HL-60 (cell line): ENCODE data around the gene FAAP20.

Experiments used
- DNase-seq, 2 experiments: peaks; one replicate each; pipeline ENCODE4 v3.0.0-alpha.2; 2010 to 2020; ENCODE audit warnings: low read depth in 1 of 2, low spot score in 1 of 2
- H3K27ac ChIP-seq: fragments of 250-450 bp; sonication (Bioruptor Pico); replicated peaks from 2 replicates; pipeline ENCODE4 v1.5.1; 2020; ENCODE audit warnings: mild to moderate bottlenecking, moderate library complexity
- H3K27me3 ChIP-seq: fragments of 250-450 bp; sonication (Bioruptor Pico); 2 replicates; pipeline ENCODE4 v1.5.1; 2021; ENCODE audit warnings: mild to moderate bottlenecking, moderate library complexity; ENCODE audit not compliant: insufficient read depth, poor library complexity, severe bottlenecking
- H3K4me3 ChIP-seq: replicated peaks from 2 replicates; pipeline ENCODE4 v1.5.1; 2011; ENCODE audit warnings: mild to moderate bottlenecking, control low read depth, low read length; ENCODE audit not compliant: insufficient read depth
- GABPA ChIP-seq: IDR thresholded peaks from 2 replicates; pipeline ENCODE4 v1.6.1; 2012; ENCODE audit warnings: low read depth
- POLR2AphosphoS5 ChIP-seq: IDR thresholded peaks from 2 replicates; pipeline ENCODE4 v1.6.1; 2012; ENCODE audit warnings: low read depth
- SPI1 ChIP-seq: IDR thresholded peaks from 2 replicates; pipeline ENCODE4 v1.6.1; 2012; ENCODE audit warnings: low read depth, mild to moderate bottlenecking, borderline replicate concordance
- TF ChIP-seq, protein P1 (sequence below): IDR thresholded peaks from 2 replicates; pipeline ENCODE4 v1.6.1; 2012; ENCODE audit warnings: low read depth; ENCODE audit not compliant: insufficient replicate concordance
- TF ChIP-seq, protein P2 (sequence below): IDR thresholded peaks from one replicate; pipeline ENCODE4 v1.5.1; 2011; ENCODE audit warnings: low read length, control low read depth, inconsistent platforms; ENCODE audit not compliant: insufficient read depth

Gene FAAP20

DNA sequence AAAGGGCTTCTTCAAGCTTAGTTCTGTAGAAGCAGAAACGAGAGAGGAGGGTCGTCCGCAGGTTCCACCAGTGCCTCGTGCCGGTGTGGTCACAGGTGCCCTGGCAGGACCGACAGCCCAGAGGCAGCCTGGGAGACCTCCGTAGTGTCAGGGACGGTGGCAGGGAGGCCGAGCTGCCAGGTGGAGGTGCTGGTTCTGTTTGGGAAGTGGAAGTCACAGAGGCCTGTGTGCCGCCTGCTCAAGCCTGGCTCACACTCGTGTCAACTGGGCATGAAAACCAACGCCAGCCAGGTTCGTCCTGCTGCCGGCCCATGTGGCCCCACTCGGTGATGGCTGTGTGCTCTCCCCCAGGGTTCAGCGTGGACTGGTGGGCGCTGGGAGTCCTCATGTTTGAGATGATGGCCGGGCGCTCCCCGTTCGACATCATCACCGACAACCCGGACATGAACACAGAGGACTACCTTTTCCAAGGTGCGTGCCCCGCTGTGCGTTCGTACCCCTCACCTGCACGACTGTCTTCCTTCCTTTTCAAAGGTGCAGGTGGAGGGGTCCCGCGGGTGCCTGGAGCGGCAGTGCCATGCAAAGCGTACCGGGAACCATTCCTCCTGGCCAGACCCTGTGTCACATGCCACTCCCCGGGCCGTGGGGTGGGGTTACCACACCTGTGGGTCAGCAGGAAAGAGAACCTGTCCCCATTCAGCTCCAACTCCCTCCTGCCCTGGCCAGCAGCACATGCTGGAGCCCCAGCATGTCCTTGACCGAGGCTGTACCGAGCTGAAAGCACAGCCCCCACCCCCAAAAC, 20.8 kb downstream of the FAAP20 start:
- no peak for DNase-seq
- H3K27ac ChIP-seq = no peak overlapping the region; the same call in 1 of the 2 replicates
- H3K4me3 ChIP-seq = no peak overlapping the region
- TF ChIP-seq GABPA = no peak
- no peak for TF ChIP-seq POLR2AphosphoS5
- TF ChIP-seq, protein P1, sequence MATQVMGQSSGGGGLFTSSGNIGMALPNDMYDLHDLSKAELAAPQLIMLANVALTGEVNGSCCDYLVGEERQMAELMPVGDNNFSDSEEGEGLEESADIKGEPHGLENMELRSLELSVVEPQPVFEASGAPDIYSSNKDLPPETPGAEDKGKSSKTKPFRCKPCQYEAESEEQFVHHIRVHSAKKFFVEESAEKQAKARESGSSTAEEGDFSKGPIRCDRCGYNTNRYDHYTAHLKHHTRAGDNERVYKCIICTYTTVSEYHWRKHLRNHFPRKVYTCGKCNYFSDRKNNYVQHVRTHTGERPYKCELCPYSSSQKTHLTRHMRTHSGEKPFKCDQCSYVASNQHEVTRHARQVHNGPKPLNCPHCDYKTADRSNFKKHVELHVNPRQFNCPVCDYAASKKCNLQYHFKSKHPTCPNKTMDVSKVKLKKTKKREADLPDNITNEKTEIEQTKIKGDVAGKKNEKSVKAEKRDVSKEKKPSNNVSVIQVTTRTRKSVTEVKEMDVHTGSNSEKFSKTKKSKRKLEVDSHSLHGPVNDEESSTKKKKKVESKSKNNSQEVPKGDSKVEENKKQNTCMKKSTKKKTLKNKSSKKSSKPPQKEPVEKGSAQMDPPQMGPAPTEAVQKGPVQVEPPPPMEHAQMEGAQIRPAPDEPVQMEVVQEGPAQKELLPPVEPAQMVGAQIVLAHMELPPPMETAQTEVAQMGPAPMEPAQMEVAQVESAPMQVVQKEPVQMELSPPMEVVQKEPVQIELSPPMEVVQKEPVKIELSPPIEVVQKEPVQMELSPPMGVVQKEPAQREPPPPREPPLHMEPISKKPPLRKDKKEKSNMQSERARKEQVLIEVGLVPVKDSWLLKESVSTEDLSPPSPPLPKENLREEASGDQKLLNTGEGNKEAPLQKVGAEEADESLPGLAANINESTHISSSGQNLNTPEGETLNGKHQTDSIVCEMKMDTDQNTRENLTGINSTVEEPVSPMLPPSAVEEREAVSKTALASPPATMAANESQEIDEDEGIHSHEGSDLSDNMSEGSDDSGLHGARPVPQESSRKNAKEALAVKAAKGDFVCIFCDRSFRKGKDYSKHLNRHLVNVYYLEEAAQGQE = no peak
- no peak for TF ChIP-seq SPI1
- TF ChIP-seq, protein P2, sequence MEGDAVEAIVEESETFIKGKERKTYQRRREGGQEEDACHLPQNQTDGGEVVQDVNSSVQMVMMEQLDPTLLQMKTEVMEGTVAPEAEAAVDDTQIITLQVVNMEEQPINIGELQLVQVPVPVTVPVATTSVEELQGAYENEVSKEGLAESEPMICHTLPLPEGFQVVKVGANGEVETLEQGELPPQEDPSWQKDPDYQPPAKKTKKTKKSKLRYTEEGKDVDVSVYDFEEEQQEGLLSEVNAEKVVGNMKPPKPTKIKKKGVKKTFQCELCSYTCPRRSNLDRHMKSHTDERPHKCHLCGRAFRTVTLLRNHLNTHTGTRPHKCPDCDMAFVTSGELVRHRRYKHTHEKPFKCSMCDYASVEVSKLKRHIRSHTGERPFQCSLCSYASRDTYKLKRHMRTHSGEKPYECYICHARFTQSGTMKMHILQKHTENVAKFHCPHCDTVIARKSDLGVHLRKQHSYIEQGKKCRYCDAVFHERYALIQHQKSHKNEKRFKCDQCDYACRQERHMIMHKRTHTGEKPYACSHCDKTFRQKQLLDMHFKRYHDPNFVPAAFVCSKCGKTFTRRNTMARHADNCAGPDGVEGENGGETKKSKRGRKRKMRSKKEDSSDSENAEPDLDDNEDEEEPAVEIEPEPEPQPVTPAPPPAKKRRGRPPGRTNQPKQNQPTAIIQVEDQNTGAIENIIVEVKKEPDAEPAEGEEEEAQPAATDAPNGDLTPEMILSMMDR = no peak
- no peaks in the 10 kb centered on the region for H3K27me3 ChIP-seq

DNA sequence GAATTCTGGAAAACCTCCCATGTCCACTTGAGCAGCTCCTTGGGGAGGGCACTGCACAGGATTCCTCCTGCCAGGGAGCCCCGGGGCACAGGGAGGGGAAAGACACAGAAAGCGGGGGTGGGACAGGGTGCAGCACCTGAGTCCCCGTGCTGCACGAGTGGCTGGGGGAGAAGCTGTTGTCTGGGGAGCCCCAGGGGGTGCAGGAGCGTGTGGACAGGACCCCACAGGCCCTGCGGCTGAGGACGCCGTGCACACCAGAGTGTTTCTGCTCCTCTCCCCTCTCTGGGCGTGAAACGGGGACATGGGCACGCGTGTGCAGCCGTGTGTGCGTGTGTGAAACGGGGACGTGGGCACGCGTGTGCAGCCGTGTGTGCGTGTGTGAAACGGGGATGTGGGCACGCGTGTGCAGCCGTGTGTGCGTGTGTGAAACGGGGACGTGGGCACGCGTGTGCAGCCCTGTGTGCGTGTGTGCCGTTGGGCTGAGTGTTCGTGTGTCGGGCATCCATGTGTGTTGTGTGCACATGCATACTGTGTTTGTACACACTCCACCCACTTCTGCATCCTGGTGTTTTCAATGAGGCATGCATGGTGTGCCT, 21.9 kb downstream of the FAAP20 start:
- DNase-seq = no peak
- H3K4me3 ChIP-seq = no peak overlapping the region
- TF ChIP-seq GABPA (no peak), SPI1 (no peak), POLR2AphosphoS5 (no peak)
- TF ChIP-seq, protein P1 = no peak
- TF ChIP-seq, protein P2 = no peak
- H3K27me3 ChIP-seq = no peaks in the 10 kb centered on the region
- no peak overlapping the region for H3K27ac ChIP-seq

DNA sequence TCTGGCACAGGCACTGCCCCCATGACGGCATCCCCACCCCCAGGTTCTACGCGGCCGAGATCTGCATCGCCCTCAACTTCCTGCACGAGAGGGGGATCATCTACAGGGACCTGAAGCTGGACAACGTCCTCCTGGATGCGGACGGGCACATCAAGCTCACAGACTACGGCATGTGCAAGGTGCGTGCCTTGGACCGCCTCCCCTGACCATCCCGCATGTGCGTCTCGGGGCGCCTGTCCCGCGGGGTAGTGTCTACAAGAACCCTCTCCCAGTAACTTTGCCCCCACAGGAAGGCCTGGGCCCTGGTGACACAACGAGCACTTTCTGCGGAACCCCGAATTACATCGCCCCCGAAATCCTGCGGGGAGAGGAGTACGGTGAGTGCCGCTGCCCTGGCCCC, 22.6 kb downstream of the FAAP20 start:
- TF ChIP-seq, protein P2 = no peak
- TF ChIP-seq GABPA (no peak), POLR2AphosphoS5 (no peak), SPI1 (no peak)
- TF ChIP-seq, protein P1 = no peak
- Histone ChIP-seq H3K27ac (no peak overlapping the region), H3K27me3 (no peaks in the 10 kb centered on the region), H3K4me3 (no peak overlapping the region)
- DNase-seq = no peak
